Measurements from ENCODE around the gene BLOC1S4.
A peak's percentile ranks its signal among the peaks of the same experiment; 100 is the strongest.

Gene BLOC1S4

DNA sequence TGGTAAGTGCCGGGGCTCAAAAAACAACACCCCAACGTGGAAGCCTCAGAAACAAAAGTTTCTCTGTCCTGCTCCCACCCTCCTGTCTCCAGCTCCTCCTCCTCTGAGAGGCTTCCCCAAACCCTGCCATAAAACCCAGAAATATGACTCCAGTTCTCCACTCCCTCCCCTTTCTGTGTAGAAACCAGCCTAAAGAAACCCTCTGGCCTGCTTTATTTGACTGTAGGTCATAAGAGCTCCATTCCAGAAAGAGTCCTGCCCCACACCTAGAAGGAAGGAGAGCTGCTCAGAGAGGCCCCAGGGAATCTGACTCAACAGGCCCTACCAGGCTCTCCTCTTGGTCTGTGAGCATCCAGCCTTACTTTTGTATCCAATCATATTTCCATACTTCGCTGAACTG, 23.2 kb upstream of the BLOC1S4 start:
- DNase-seq, result no peak

DNA sequence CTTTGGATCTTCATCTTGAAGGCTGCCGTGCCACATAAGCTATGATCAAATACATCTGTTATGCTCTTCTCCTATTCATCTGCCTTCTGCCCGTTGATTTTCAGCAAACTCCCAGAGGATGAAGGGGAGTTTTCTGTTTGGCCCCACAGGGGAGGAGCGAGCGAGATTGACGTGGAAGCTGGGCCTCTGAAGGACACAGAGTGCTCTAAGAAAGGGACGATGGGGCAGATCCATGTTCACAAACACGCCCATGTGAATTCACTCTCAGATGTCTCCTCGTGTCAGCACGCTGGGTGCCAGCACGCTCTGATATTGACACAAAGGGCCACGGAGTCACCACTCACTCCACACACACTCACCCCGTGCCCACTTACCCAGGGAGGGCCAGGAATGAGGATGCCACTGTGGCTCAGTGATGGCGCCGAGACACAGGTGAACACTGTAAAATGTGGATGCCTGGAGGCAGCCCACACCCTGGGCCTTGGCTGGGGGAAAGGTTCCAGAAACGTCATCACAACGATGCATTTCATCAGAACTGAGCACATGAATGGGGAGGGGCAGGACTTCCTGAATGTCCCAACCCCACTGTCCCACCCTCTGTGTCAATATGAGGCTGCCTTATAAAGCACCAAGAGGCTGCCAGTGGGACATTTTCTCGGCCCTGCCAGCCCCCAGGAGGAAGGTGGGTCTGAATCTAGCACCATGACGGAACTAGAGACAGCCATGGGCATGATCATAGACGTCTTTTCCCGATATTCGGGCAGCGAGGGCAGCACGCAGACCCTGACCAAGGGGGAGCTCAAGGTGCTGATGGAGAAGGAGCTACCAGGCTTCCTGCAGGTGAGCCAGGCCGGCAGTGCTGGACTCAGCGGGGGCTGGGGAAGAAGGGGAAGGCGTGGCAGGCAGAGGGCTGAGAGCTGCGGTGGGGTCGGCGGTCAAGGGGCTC, 22.5 kb upstream of the BLOC1S4 start, which contains the start of gene S100P:
Gene S100P (plus strand): TSS at position 648 of the 946 bp plus-strand sequence. CDS start 55 bp downstream, at position 703.
- no peak for DNase-seq

DNA sequence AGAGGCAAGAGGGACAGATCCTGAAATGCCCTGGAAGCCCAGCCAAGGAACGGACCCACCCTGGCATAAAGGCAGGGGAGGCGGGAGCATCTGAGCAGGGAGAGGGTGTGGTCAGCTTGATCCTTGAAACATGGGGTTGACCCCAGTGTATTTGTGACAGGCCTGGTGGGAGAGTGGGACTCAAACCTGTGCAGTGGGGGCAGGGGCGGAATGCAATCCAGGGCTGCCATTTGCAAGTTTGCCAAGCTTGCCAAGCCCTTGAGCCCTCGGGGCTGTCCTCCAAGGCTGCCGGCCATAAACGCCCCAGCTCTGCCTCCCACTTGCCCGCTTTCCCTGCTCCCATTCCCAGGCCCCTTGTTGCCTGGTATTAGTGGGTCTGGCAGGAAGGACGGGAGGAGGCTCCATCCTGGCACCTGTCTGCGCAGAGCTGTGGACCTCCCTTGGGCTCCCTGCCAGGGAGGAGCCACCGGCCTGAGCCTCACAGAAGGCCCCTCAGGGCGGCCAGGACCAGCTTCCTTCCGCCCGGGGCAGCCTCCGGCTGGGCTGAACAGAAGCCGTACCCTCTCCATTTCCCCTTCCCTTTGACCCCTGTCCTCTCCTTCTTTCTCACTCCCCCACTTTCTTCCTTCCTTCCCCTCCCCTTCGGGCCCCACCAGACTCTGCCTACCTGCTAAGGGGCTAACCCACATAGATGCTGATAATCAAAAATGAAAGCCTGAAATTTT, 21.6 kb upstream of the BLOC1S4 start:
- peak; percentile 71 for DNase-seq

DNA sequence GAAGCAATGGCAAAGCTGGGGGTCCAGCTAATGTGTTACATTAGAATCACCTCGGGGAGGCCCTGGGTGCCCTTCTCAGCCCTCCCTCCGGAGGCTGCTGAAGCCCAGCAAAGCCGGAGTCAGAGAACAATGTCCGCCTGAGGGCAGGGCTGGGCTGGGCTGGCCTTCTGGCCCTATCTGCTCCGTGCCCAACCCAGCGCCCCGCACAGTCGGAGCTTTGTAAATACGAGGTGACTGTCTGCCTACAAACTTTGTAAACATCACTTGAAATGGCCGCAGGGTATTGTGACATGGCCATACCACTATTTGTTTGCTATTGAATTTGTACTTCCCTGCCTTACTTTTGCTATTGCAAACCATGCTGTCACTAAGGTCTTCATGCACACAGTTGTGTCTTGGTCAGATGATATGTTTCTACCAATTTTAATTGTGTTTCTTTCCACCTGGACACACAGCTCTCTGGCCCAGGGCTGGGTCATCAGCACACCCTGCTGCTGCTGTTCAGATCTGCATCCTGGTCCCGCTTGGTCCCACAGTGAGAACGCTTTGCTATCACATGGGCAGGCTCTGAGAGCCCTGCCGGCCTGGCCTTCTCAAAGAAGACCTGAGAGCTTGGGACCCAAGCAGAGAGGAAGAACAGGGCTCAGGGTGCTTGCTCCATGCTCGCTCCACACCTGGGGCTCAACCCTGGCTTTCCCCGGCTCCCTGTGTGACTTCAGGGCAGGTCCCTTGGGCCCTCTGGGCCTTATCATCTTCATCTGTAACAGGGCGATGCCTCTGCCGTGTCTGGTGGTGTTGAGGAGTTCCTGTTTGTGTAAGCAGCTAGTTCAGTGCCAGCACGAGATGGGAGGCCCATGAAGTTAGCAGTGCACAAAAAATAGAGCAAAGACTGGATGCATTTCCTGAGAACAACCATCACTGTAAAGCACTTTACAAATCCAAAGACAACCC, 20.0 kb upstream of the BLOC1S4 start:
- peak; percentile 80 for DNase-seq

DNA sequence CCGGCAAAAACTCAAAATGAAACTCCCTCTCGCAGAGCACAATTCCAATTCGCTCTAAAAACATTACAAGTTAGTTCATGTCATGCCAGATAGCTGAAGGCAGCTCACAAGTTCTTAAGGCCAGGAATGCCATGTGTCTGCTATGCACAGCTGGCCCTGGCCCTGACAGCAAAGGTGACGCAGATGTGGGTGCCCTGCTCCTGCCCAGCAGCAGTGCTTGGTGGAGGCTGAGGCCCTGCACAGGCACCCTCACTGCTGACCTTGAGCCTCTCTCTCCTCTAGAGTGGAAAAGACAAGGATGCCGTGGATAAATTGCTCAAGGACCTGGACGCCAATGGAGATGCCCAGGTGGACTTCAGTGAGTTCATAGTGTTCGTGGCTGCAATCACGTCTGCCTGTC, 19.4 kb upstream of the BLOC1S4 start:
- DNase-seq, result no peak

DNA sequence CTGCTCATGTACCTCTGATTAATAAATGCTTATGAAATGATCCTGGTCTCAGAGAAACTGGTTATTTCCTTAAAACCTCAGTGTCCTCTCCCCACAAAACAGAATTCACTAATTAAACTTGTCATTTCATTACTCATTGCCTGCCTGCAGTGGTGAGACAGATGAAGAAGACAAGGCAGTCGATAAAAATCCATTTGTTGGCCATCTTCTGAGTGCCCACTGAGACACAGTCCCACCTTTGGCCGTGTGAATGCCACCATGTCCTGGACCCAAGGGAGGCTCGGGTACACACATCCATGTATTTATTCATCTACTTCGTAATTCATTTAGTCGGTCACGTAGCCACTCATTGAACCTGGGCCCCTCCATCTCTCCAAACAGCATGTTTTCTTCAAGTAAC, 18.8 kb upstream of the BLOC1S4 start:
- DNase-seq, result no peak

DNA sequence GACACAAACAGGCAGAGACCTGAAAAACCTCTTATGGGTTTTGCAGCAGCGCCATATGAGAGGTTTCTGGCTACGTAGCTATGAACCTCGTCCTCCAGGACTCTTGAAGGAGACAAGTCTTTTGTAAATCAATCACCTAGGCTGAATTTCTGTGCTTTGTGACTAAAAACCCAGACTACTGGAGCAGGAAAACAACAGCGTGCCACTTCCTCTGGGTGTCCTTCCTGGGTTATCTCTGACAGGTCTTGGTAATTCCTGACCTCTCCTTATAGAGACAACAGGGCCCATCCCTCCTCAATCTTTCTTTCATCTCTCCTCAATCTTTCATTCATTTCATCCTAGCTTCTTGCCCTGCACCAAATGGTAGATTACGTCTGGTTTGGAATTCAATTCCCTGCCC, 16.6 kb upstream of the BLOC1S4 start:
- DNase-seq, result peak; percentile 50

DNA sequence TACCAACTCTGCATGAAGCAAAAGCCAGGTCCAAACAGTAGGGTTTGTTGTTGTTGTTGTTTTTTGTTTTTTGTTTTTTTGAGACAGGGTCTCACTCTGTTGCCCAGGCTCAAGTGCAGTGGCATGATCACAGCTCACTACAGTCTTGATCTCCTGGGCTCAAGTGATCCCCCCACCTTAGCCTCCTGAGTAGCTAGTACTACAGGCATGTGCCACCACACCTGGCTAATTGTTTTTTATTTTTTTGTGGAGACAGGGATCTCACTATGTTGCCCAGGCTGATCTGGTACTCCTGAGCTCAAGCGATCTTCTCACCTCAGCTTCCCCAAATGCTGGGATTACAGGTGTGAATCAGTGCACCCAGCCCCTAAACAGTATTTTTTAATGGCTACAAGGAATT, 16.1 kb upstream of the BLOC1S4 start:
- no peak for DNase-seq

DNA sequence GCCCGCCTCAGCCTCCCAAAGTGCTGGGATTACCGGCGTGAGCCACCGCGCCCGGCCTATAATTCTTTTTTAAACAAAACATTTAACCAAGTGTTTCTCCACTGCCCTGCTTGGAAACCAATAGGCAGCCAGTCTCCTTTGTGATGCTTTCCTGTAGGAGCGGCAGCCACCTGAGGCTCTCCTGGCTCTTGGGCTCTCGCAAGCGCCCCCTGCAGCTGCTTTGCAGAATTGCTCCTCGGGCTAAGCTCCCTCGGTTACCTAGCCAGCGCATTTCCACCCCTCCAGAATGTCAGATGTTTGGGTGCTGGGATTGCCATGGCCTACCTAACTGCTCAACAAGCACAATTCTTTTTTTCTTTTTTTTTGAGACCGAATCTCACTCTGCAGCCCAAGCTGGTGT, 14.6 kb upstream of the BLOC1S4 start:
- peak; percentile 54 for DNase-seq

DNA sequence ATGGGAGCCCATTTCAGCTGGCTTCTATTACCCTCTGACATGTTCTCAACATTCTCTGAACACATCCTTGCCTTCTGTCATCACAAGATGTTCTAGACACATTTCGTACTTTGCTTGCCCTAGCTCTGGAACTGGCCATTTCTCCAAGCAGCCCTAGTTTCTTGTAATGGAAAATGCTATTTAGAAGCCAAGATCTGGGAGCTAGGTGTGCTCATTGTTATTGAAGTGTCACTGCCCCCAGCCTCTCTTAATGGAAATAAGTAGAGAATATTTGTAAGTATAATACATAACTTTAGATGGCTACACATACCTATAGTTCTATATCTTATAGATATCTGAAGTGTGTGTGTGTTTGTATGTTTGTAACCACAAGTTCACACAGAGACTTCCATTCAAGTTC, 13.2 kb upstream of the BLOC1S4 start:
- DNase-seq, result no peak

DNA sequence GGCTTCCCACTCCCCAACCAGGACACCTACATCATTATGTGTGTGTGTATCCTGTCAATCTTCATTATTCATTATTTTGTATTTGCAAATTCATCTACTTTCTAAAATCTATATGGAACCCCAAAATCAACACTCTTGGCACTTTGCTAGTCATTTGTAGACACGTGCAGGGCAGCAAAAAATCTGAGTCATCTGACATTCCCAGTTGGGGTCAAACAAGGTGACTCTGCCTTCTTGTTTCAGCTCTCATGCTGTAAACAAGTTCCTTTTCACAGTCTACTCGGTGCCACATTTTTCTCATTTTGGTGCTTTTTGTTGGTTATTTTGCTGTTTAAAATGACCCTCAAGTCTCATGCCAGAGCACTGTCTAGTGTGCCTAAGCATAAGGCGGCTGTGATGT, 12.2 kb upstream of the BLOC1S4 start:
- no peak for DNase-seq

DNA sequence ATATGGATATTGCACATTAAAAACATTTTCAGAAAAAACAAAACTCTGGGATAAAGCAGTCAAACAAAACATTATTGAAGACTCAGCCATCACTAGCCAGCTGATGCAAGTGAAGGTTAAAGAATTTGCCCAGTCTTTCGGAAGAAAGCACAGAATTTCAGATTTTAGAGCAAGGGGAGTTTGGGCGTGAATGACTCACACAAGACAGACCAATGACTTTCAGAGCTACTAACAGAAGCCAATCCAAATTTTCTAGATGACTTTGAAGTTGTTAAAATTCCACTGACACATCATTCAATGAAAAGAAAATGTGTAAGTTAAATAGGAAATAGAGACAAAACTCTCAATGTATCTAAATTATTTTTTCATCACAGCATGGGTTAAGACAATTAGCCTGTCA, 10.3 kb upstream of the BLOC1S4 start:
- no peak for DNase-seq

DNA sequence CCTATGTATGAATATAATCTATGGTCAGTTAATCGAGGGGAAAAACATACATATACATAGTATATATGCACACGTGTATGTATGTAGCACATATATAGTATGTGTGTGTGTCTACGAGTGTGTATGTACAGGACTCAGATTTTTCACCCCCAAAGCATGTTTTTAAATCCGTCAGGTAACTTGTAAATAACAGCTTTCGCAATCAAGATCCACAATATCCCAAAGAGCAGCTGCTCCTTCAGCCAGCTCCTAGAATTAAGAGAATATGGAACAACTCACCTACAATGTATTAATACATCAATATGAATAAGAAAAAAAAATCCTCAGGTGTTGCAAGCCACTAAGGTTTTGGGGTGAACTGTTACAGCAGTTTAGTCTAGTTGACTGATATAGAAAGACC, 9.8 kb upstream of the BLOC1S4 start:
- DNase-seq, result no peak

DNA sequence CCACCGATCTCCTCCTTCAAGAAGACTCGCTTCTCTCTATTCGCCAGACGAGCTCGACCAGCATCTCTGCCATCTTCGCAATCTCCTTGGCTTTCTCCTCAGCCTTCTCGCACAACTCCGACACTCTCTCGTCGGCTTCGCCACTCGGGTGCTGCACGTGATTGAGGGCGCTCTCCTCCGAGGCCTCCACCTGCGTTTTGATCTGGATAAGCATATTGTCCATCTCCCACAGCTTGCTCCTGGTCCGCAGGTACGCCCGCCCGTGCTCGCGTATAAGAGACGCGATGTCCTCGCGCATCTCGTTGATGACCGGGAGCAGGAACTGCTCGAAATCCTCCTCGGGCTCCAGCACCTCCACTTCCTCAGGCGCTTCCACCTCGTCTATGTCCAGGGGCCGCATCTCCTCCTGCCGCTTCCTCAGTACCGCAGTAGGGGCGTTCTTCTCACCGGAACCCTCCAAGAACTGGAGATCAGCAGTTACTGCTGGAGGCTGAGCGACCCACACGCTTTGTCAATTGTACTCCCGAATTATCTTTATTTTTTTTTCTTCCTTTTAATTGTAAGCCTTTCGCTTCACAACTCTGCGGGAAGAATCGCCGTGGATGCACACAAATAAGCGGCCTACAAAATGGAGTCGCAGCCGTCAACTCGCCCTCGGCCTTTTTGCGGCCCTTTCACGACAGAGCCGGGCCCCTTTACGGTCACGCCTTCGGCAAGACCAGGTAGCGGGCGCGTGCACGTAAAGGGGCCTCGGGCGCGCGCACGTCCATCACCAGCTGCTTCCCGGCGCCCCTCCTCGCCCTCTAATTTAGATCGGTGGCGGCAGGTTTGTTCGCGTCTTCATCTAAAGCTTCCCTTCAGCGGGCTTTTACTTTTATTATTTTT, 6.5 kb upstream of the BLOC1S4 start, which contains the start of gene MRFAP1L1:
Gene MRFAP1L1 (minus strand): TSS at position 636 of the 885 bp plus-strand sequence. CDS start 236 bp downstream, at position 400.
- peak; percentile 97 for DNase-seq

DNA sequence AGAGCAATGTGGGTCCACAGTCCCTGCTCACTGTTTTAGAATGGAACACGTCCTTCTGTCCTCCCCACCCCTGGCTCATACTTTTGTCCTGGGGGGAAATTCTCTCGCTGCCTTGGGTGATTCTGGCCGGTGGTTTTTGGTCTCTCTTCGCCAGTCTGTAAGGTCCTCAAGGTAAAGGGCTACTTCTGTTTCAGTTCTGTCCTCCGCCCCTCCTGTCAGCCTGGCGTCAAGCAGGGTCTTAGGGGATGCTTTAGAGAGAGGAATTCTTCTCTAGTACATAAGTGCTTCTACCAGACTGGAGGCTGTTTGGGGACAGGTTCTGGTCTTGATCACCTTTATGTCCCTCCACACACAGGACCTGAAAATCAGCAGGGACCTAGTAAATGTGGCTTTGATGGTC, 5.7 kb upstream of the BLOC1S4 start:
- no peak for DNase-seq

DNA sequence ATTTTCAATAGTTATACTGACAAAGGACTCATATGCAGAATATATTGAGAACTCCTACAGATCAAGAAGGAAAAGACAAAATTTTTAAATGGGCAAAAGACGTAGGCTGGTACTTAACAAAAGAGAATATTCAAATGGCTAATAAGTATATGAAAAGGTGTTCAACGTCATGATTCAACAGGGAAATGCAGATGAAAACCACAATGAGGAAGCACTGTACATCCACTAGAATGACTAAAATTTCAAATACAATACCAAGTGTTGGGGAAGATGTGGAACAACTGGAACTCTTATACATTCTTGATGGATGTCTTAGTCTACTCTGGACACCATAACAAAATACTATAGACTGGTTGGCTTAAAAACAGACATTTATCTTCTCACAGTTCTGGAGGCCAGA, 5.0 kb upstream of the BLOC1S4 start:
- DNase-seq, result no peak

DNA sequence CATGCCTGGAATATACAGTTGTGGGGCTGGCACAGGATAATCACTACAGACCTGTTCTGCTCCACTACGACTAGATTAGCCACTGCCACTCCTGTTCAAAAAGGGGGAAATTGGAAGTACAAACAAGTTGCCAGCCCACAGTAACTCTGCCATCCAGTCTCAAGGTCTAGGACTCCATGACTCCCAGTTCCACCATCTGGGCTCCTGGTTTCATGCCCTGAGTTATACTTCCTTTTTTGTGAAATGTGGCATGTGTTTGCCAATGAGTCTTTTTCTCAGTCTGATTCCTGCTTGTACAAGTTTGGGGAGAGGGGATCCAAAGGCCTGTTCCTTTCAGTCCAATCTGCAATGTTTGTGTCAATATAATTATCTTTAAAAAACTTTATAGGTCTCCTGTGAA, 1.0 kb upstream of the BLOC1S4 start:
- DNase-seq, result no peak

DNA sequence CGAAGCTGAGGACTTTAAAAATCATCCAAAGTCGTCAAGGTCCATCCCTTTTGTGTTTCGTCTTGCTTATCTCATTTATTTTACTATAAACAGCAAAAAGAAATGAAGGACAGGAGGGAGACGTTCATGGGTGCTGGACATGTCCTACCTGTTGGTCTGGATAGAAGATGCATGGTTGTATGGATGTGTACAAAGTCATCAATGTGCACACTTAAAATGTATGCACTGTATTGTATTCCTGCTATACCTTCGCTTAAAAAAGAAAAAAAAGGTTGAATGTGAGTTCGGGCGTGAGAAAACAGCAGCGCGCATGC, 313 bp upstream of the BLOC1S4 start:
- DNase-seq, result no peak

DNA sequence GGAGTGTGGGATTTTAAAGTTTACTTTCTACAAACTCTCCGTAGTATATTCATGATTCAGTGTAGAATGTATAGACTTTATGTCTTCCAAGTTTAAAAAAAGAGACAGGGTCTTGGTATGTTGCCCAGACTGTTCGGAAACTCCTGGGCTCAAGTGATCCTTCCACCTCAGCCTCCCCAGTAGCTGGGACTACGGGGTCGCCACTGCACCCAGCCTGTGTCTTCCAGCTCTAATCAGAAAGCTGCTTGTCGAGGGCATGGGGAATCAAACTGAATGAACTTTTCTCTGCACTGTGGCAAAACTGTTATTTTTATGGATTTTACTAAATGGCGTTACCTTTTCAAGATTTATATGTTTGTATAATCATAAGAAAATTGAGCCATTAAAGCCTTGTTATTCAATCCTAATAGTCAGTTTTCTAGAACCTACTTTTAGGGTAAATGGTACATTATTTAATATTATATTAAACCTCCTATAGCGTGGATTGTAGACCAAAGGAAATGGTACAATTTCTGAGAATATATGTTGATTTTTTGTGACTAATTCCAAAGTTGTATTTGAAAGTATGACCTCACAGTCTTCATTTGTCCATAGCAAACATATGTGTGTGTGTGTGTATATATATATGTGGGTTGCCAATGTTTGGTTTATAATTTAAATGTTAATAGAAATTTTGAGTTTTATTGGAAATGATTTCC, 1.1 kb downstream of the BLOC1S4 start:
- DNase-seq, result no peak

DNA sequence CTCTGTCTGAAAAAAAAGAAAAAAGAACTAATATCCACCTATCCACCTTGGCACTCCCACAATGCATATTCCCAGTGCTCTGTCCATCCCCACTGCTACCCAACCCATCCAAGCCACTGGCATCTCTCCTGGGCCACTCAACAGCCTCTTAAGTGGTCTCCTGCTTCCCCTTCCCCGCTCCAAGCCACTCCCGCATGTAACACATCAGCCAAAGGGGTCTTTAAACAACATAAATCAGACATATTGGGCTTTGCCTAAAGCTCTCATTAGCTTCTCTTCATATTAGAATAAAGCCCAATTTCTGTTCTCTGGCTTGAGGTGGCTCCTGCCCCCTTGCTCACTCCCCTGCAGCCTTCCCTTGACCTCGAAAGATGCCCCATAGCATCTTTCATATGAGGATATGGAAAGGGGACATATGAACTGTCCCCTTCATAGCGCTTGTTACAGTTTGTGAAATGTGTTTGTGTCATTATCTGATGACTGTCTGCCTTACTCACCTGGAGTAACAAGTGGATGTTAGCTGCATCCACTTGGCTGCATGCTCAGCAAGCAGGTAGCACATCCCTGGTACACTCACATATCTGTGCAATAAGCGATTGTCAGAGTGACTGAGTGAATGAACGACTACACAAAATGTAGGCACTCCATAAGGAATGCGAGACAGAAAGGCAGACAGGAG, 3.1 kb downstream of the BLOC1S4 start:
- DNase-seq, result no peak

Measured in CD4-positive, alpha-beta T cell treated with Interleukin-6 for 4 hours (primary cell).